COLO668 (cell line): ENCODE results near the gene HRH2.
"Not testable (repeated sequence)": the region's sequence is repeated elsewhere in the genome, so short reads cannot be mapped to it uniquely, and the experiment has no call there.

Experiments used
- DNase-seq: peaks from one replicate; lab custom pipeline; 2025; ENCODE audit not compliant: unreplicated experiment; lab: John Stamatoyannopoulos, UW

The HRH2 gene

GRCh38 chr5:175735701-175736100, 77.8 kb downstream of the HRH2 start:
- no peak for DNase-seq

GRCh38 chr5:175736652-175737051, 78.8 kb downstream of the HRH2 start:
- no peak for DNase-seq

- no peak for DNase-seq
These were observed 79.6 kb downstream of the HRH2 start for GRCh38 chr5:175737481-175737880.

GRCh38 chr5:175738126-175738525, 80.3 kb downstream of the HRH2 start:
- no peak for DNase-seq

GRCh38 chr5:175738602-175739133, 80.8 kb downstream of the HRH2 start:
- no peak for DNase-seq

GRCh38 chr5:175740014-175740413, 82.1 kb downstream of the HRH2 start:
- DNase-seq = no peak

- no peak for DNase-seq
These were observed 83.7 kb downstream of the HRH2 start for GRCh38 chr5:175741556-175741955.

- no peak for DNase-seq
These were observed 84.6 kb downstream of the HRH2 start for GRCh38 chr5:175742290-175742994.

- DNase-seq = no peak
These were observed 85.9 kb downstream of the HRH2 start for GRCh38 chr5:175743676-175744210.

GRCh38 chr5:175745210-175745609, 87.3 kb downstream of the HRH2 start:
- no peak for DNase-seq

- no peak for DNase-seq
These were observed 89.0 kb downstream of the HRH2 start for GRCh38 chr5:175746851-175747250.

GRCh38 chr5:175747539-175748060, 89.7 kb downstream of the HRH2 start:
- no peak for DNase-seq

- no peak for DNase-seq
These were observed 90.8 kb downstream of the HRH2 start for GRCh38 chr5:175748650-175749049.

- no peak for DNase-seq
These were observed 91.7 kb downstream of the HRH2 start for GRCh38 chr5:175749591-175749990.

GRCh38 chr5:175750511-175750931, 92.7 kb downstream of the HRH2 start:
- DNase-seq = peak; percentile 8

- DNase-seq = no peak
These were observed 93.5 kb downstream of the HRH2 start for GRCh38 chr5:175751369-175751768.

- no peak for DNase-seq
These were observed 95.1 kb downstream of the HRH2 start for GRCh38 chr5:175752826-175753535.

GRCh38 chr5:175753536-175754402, 95.9 kb downstream of the HRH2 start:
- no peak for DNase-seq

GRCh38 chr5:175759991-175760390, 102.1 kb downstream of the HRH2 start:
- DNase-seq = not testable (repeated sequence)
